H1 (cell line): ENCODE data around the gene ZNF318. TPM values are rescaled to one million over a fixed set of nuclear protein-coding genes. Genes with fewer than 3 reads are reported as not detected.

Experiments
- CTCF ChIA-PET: fragments of 300-600 bp; sonication (Branson Sonifier 250); formaldehyde crosslinking; loops from one replicate; lab custom pipeline; 2021; ENCODE audit not compliant: partially characterized antibody; lab: Charles Lee
- POLR2A ChIA-PET: fragments of 300-600 bp; sonication (Branson Sonifier 250); formaldehyde crosslinking; loops from one replicate; lab custom pipeline; 2021; ENCODE audit warnings: inconsistent platforms; ENCODE audit not compliant: partially characterized antibody; lab: Charles Lee
- DNase-seq, 2 experiments: peaks; one replicate each; pipeline versions ENCODE4 v3.0.0 to v3.0.0-alpha.2; 2010 to 2022; ENCODE audit warnings: low spot score in 2 of 2, low read depth in 1 of 2, mixed read lengths in 1 of 2
- FAIRE-seq: peaks from 2 replicates; lab custom pipeline; 2011; peaks lifted over from hg19 to GRCh38; lab: Jason Lieb, UNC
- H2AFZ ChIP-seq: 2 replicates; pipeline ENCODE4 v1.8.1; 2012; ENCODE audit warnings: low read length, inconsistent platforms
- H2AK5ac ChIP-seq: 2 replicates; pipeline ENCODE4 v1.6.1; 2013; ENCODE audit warnings: low read depth, low read length
- H2BK120ac ChIP-seq: replicated peaks from 2 replicates; pipeline ENCODE3; 2013; ENCODE audit warnings: low read depth, low read length, inconsistent platforms
- H2BK12ac ChIP-seq: 2 replicates; pipeline ENCODE4 v1.6.1; 2013; ENCODE audit warnings: low read depth, low read length
- H2BK15ac ChIP-seq: 2 replicates; pipeline ENCODE4 v1.6.1; 2013; ENCODE audit warnings: low read length
- H2BK20ac ChIP-seq: 2 replicates; pipeline ENCODE4 v1.6.1; 2013; ENCODE audit warnings: low read length
- H2BK5ac ChIP-seq: 2 replicates; pipeline ENCODE4 v1.6.1; 2013; ENCODE audit warnings: low read depth, low read length
- H3K14ac ChIP-seq: 2 replicates; pipeline ENCODE4 v1.6.1; 2013; ENCODE audit warnings: inconsistent platforms; ENCODE audit not compliant: insufficient read length
- H3K18ac ChIP-seq: 2 replicates; pipeline ENCODE4 v1.6.1; 2013; ENCODE audit warnings: low read length; ENCODE audit errors: extremely low read depth
- H3K23ac ChIP-seq: 2 replicates; pipeline ENCODE4 v1.6.1; 2013; ENCODE audit warnings: inconsistent platforms; ENCODE audit not compliant: insufficient read length
- H3K23me2 ChIP-seq: 2 replicates; pipeline ENCODE4 v1.6.1; 2013; ENCODE audit warnings: low read depth, low read length
- H3K27ac ChIP-seq: 2 replicates; pipeline ENCODE4 v1.6.1; 2011; ENCODE audit warnings: low read depth, low read length, inconsistent platforms
- H3K27me3 ChIP-seq, 4 experiments: replicated peaks in 1 of 4; 1 replicate in 1 of 4; 2 replicates in 3 of 4; pipeline versions ENCODE4 v1.6.1 to v1.8.1; 2011 to 2013; ENCODE audit warnings: low read length in 3 of 4, mild to moderate bottlenecking in 3 of 4, inconsistent platforms in 2 of 4, mixed read lengths in 2 of 4, moderate library complexity in 1 of 4; ENCODE audit not compliant: control insufficient read depth in 3 of 4, insufficient read depth in 3 of 4; ENCODE audit errors: extremely low read depth in 1 of 4
- H3K36me3 ChIP-seq, 4 experiments: 2 replicates each; pipeline versions ENCODE4 v1.6.1 to v1.8.1; 2011 to 2013; ENCODE audit warnings: mild to moderate bottlenecking in 4 of 4, low read length in 3 of 4, moderate library complexity in 2 of 4, control low read depth in 1 of 4, inconsistent platforms in 1 of 4; ENCODE audit not compliant: insufficient read depth in 4 of 4, control insufficient read depth in 2 of 4
- H3K4ac ChIP-seq: replicated peaks from 2 replicates; pipeline ENCODE3; 2013; ENCODE audit warnings: low read length, low read depth, mixed read lengths, inconsistent platforms; ENCODE audit not compliant: insufficient read length
- H3K4me1 ChIP-seq, 4 experiments: replicated peaks in 1 of 4; 1 replicate in 1 of 4; 2 replicates in 3 of 4; pipeline versions ENCODE4 v1.6.1 to v1.8.1; 2011 to 2013; ENCODE audit warnings: low read length in 3 of 4, inconsistent platforms in 2 of 4, mixed read lengths in 1 of 4; ENCODE audit not compliant: insufficient read depth in 4 of 4, control insufficient read depth in 3 of 4
- H3K4me2 ChIP-seq, 2 experiments: 2 replicates each; pipeline versions ENCODE4 v1.6.1 to v1.8.1; 2011 to 2013; ENCODE audit warnings: low read depth in 2 of 2, low read length in 2 of 2, control low read depth in 1 of 2, inconsistent platforms in 1 of 2, mild to moderate bottlenecking in 1 of 2; ENCODE audit not compliant: insufficient read depth in 1 of 2
- H3K4me3 ChIP-seq, 4 experiments: fragments of 200-600, 300-600 bp in 1 of 4; sonication (generic), shearing (Covaris generic), sonication (Bioruptor Twin) in 1 of 4; 2 replicates each; pipeline versions ENCODE4 v1.5.1 to v1.8.1; 2011 to 2016; ENCODE audit warnings: low read length in 4 of 4, low read depth in 3 of 4, control low read depth in 2 of 4, inconsistent platforms in 2 of 4, mild to moderate bottlenecking in 2 of 4, mixed read lengths in 1 of 4, moderate library complexity in 1 of 4; ENCODE audit not compliant: insufficient read depth in 2 of 4; ENCODE audit errors: extremely low read depth in 1 of 4
- H3K56ac ChIP-seq: replicated peaks from 2 replicates; pipeline ENCODE3; 2013; ENCODE audit warnings: low read depth, mild to moderate bottlenecking, mixed read lengths, low read length, inconsistent platforms; ENCODE audit not compliant: insufficient read length
- H3K79me1 ChIP-seq: 2 replicates; pipeline ENCODE4 v1.6.1; 2013; ENCODE audit warnings: low read depth, low read length, control low read depth
- H3K79me2 ChIP-seq, 2 experiments: 2 replicates each; pipeline versions ENCODE4 v1.6.1 to v1.8.1; 2012 to 2013; ENCODE audit warnings: low read length in 2 of 2, mild to moderate bottlenecking in 2 of 2, inconsistent platforms in 1 of 2; ENCODE audit not compliant: insufficient read depth in 2 of 2, control insufficient read depth in 1 of 2
- H3K9ac ChIP-seq, 4 experiments: replicated peaks in 1 of 4; 1 replicate in 1 of 4; 2 replicates in 3 of 4; pipeline versions ENCODE4 v1.6.1 to v1.8.1; 2011 to 2013; ENCODE audit warnings: low read depth in 3 of 4, low read length in 3 of 4, control low read depth in 2 of 4, mild to moderate bottlenecking in 2 of 4, moderate library complexity in 2 of 4, inconsistent platforms in 1 of 4; ENCODE audit errors: extremely low read depth in 1 of 4
- H3K9me3 ChIP-seq, 2 experiments: 2 replicates each; pipeline versions ENCODE4 v1.6.1 to v1.8.1; 2012 to 2013; ENCODE audit warnings: mild to moderate bottlenecking in 2 of 2, moderate library complexity in 2 of 2, control low read depth in 1 of 2, inconsistent platforms in 1 of 2, low read depth in 1 of 2, low read length in 1 of 2, mixed read lengths in 1 of 2; ENCODE audit not compliant: insufficient read depth in 2 of 2
- H4K20me1 ChIP-seq, 2 experiments: replicated peaks in 1 of 2; 2 replicates each; pipeline versions ENCODE3 to v1.8.1; 2011 to 2013; ENCODE audit warnings: inconsistent platforms in 2 of 2, low read length in 2 of 2, mild to moderate bottlenecking in 1 of 2; ENCODE audit not compliant: insufficient read depth in 2 of 2, control insufficient read depth in 1 of 2
- H4K5ac ChIP-seq: 2 replicates; pipeline ENCODE4 v1.6.1; 2013; ENCODE audit warnings: low read length, low read depth, mixed read lengths, inconsistent platforms; ENCODE audit not compliant: insufficient read length
- H4K8ac ChIP-seq: 2 replicates; pipeline ENCODE4 v1.8.0; 2013; ENCODE audit warnings: mild to moderate bottlenecking, moderate library complexity, low read length, inconsistent platforms; ENCODE audit not compliant: insufficient read depth; ENCODE audit errors: extremely low read depth
- H4K91ac ChIP-seq: replicated peaks from 2 replicates; pipeline ENCODE3; 2013; ENCODE audit warnings: low read length, mixed read lengths, inconsistent platforms; ENCODE audit not compliant: insufficient read length
- BACH1 ChIP-seq: IDR thresholded peaks from 2 replicates; pipeline ENCODE4 v1.6.1; 2012; ENCODE audit warnings: low read length, improper control_type of control experiment
- CEBPB ChIP-seq: IDR thresholded peaks from 2 replicates; pipeline ENCODE4 v1.6.1; 2012; ENCODE audit warnings: low read depth, low read length
- CHD2 ChIP-seq: IDR thresholded peaks from 2 replicates; pipeline ENCODE4 v1.6.1; 2012; ENCODE audit warnings: low read length, improper control_type of control experiment
- EGR1 ChIP-seq: IDR thresholded peaks from 2 replicates; pipeline ENCODE4 v1.6.1; 2011; ENCODE audit warnings: low read depth, low read length, borderline replicate concordance
- EZH2 ChIP-seq: fragments of 200-600 bp; sonication (generic); IDR thresholded peaks from 2 replicates; pipeline ENCODE4 v1.7.1; 2012; ENCODE audit warnings: low read depth, mild to moderate bottlenecking, moderate library complexity, low read length, inconsistent platforms; ENCODE audit not compliant: severe bottlenecking
- GTF2F1 ChIP-seq: IDR thresholded peaks from 2 replicates; pipeline ENCODE4 v1.6.1; 2012; ENCODE audit warnings: low read depth, low read length, improper control_type of control experiment, borderline replicate concordance
- KDM1A ChIP-seq: fragments of 200-600, 300-600 bp; sonication (generic); IDR thresholded peaks from 2 replicates; pipeline ENCODE4 v1.7.1; 2016; ENCODE audit warnings: mild to moderate bottlenecking, low read length, borderline replicate concordance
- KDM5A ChIP-seq: fragments of 200-600 bp; IDR thresholded peaks from 2 replicates; pipeline ENCODE4 v1.7.1; 2012; ENCODE audit warnings: mild to moderate bottlenecking, low read length, inconsistent platforms, mixed read lengths
- MAX ChIP-seq: IDR thresholded peaks from 2 replicates; pipeline ENCODE4 v1.6.1; 2012; ENCODE audit warnings: inconsistent platforms
- NRF1 ChIP-seq: IDR thresholded peaks from 2 replicates; pipeline ENCODE4 v1.6.1; 2011; ENCODE audit warnings: mild to moderate bottlenecking, low read depth, low read length, improper control_type of control experiment
- RFX5 ChIP-seq: IDR thresholded peaks from 2 replicates; pipeline ENCODE4 v1.6.1; 2011; ENCODE audit warnings: low read depth, low read length, improper control_type of control experiment, borderline replicate concordance
- RXRA ChIP-seq: IDR thresholded peaks from 2 replicates; pipeline ENCODE4 v1.6.1; 2011; ENCODE audit warnings: low read depth, mild to moderate bottlenecking, low read length, moderate library complexity; ENCODE audit not compliant: insufficient read depth
- SIX5 ChIP-seq: IDR thresholded peaks from 2 replicates; pipeline ENCODE4 v1.6.1; 2011; ENCODE audit warnings: mild to moderate bottlenecking, low read depth, low read length
- SUZ12 ChIP-seq: fragments of 200-600 bp; sonication (generic); IDR thresholded peaks from 2 replicates; pipeline ENCODE4 v1.6.1; 2012; ENCODE audit warnings: mild to moderate bottlenecking, inconsistent platforms, low read length, moderate library complexity, mixed read lengths
- TBP ChIP-seq: IDR thresholded peaks from 2 replicates; pipeline ENCODE4 v1.6.1; 2011; ENCODE audit warnings: low read depth, low read length, improper control_type of control experiment
- YY1 ChIP-seq: IDR thresholded peaks from 2 replicates; pipeline ENCODE4 v1.6.1; 2011; ENCODE audit warnings: low read depth, mild to moderate bottlenecking, low read length
- WGBS, 2 experiments: shearing (Covaris generic) in 1 of 2; methylation state at CpG; one replicate each; pipeline versions ENCODE4 v1.1.6 to v1.1.7; 2013 to 2015; ENCODE audit warnings: low lambda C conversion rate in 2 of 2, mixed read lengths in 2 of 2, inconsistent platforms in 1 of 2, low coverage in 1 of 2, missing lambda C conversion rate in 1 of 2; ENCODE audit not compliant: insufficient replicate concordance in 2 of 2, insufficient coverage in 1 of 2, insufficient read length in 1 of 2; ENCODE audit errors: extremely low coverage in 1 of 2, missing lambda C conversion rate in 1 of 2; 5-methylcytosine and 5-hydroxymethylcytosine counted together
- polyA plus RNA-seq, 7 experiments: library from polyadenylated mRNA; depleted of rRNA in 3 of 7; stranded (reverse) in 5 of 7; unstranded in 2 of 7; fragments of >200 nt in 5 of 7; fragments of 200-250 nt in 2 of 7; gene quantifications; 1 replicate in 5 of 7; 2 replicates in 1 of 7; 4 replicates in 1 of 7; pipeline versions ENCODE4 v1.2.1 to v1.2.3, GENCODE V29; 2011 to 2013; ENCODE audit warnings: missing spikeins in 2 of 7, mixed read lengths in 2 of 7
- total RNA-seq: library from RNA; stranded (reverse); fragmentation: NEBNext Ultra II Directional; extraction: Animal tissue kit (Norgen Biotek cat#: 25700); gene quantifications from 2 replicates; pipeline ENCODE4 v1.2.1, GENCODE V29; 2021

The ZNF318 gene
- total and polyA plus RNA-seq, 2 of the 8 experiments (the other 6 are each of a cell fraction or from before 2014, with no cell fraction given): 10.2 to 22.1 TPM

GRCh38 chr6:43331891-43332290 is 37.6 kb downstream of the ZNF318 start:
- no peaks in the 10 kb centered on the region; a peak in 1 of 7 replicates for H3K4me1 ChIP-seq
- no peaks in the 10 kb centered on the region for H3K79me2 ChIP-seq
- POLR2A ChIA-PET: no interaction called here
- no peaks in the 10 kb centered on the region for H3K9me3 ChIP-seq
- no peak overlapping the region for H3K56ac ChIP-seq
- H2AK5ac ChIP-seq: no peak overlapping the region
- no peak overlapping the region for H3K27ac ChIP-seq
- no peak overlapping the region for H3K18ac ChIP-seq
- no peak for DNase-seq
- peaks cover 0 to 2% (median 0%) of the 10 kb centered on the region in 4 experiments; a peak in 1 of 8 replicates for H3K36me3 ChIP-seq
- H3K9ac ChIP-seq: no peak overlapping the region
- H3K4me2 ChIP-seq: no peak overlapping the region
- no peak overlapping the region for H4K91ac ChIP-seq
- 82 to 100% methylated on average over 1 to 4 of the region's 4 CpGs for WGBS, 2 experiments
- no peak overlapping the region for H2BK15ac ChIP-seq
- H3K14ac ChIP-seq: no peak overlapping the region
- H4K5ac ChIP-seq: no peak overlapping the region
- H3K23me2 ChIP-seq: no peaks in the 10 kb centered on the region
- H4K20me1 ChIP-seq: no peaks in the 10 kb centered on the region
- no peaks in the 10 kb centered on the region for H3K27me3 ChIP-seq
- H3K79me1 ChIP-seq: no peaks in the 10 kb centered on the region
- no peak overlapping the region for H2AFZ ChIP-seq
- no peak overlapping the region for H2BK20ac ChIP-seq
- H2BK12ac ChIP-seq: no peak overlapping the region
- no peak for FAIRE-seq
- no peak overlapping the region for H2BK120ac ChIP-seq
- CTCF ChIA-PET: no interaction called here
- no peak overlapping the region for H2BK5ac ChIP-seq
- no peak overlapping the region for H3K23ac ChIP-seq
- H3K4me3 ChIP-seq: no peak overlapping the region
- no peak overlapping the region for H4K8ac ChIP-seq
- no peak overlapping the region for H3K4ac ChIP-seq
- TF ChIP-seq SUZ12 (no peak), KDM1A (no peak), KDM5A (no peak), YY1 (no peak), MAX (no peak), CHD2 (no peak), NRF1 (no peak), BACH1 (no peak), EGR1 (no peak), CEBPB (no peak), EZH2 (no peak), TBP (no peak), RFX5 (no peak), SIX5 (no peak), GTF2F1 (no peak), RXRA (no peak)
